GM20431 (cell line): ENCODE results near the gene PROSER1.
"Not testable (repeated sequence)": the region's sequence is repeated elsewhere in the genome, so short reads cannot be mapped to it uniquely, and the experiment has no call there.

ENCODE experiments used
- in situ Hi-C: fragments of 300-500 bp; cut with MseI, MboI; formaldehyde crosslinking; loops from one replicate; pipeline ENCODE4 v1.15.0; 2020; ENCODE audit warnings: low sequenced_read_pairs; ENCODE audit not compliant: unreplicated experiment

PROSER1 gene

DNA sequence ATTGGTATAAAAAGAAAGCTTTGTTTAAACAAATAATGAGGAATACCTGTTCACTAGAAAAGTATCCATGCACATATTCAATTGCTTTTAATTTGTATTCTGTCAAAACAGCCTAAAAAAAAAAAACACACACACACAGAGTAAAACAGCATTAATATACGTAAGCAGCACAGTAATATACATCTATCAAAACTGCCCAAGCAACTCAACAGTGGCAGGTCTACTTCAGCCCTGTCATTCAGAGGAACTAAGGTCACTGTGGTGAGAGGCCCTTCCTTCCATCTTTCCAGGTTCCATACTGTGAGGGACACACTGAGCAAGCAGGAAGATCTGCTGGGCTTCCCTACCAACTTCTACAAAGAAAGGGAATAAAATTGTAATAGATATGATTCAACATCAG is 3.8 kb downstream of the PROSER1 start:
- in situ Hi-C loops = no loop called here

DNA sequence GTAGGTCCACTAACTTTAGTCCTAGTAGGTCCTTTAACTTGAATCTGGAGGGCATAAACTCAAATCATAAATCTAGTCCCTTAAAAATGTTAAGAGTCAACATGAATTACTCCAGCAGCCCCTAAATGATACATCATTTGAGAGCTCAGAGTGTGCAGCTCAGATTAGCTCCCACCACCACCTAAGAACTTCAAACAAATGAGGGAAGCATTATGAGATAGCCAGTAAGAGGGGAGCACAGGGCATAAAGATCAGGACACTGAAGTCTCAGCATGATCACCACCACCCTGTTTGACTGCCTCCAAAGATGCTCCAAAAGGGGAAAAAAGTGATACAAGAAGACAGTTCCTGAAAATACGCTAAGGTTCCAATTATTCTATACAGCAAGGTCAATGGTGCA is 5.7 kb downstream of the PROSER1 start:
- in situ Hi-C loops = no loop called here

DNA sequence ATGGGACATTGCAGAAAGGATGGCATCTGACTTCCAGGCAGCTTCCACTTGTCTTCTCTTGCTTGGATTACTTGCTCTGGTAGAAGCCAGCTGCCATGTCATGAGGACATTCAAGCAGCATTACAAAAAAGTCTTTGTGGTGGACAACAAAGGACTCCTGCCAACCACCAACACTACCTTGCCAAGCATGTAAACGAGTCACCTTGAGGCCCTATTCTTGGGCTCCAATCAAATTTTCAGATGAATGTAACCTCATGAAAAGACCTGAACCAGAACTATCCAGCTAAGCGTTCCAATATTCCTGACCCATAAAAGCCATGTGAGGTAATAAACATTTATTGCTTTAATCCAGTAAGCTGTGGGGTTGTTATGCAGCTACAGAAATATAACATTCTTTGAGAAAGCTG is 12.5 kb downstream of the PROSER1 start:
- in situ Hi-C loops = no loop called here

GRCh38 chr13:39023761-39024160 is 14.1 kb downstream of the PROSER1 start:
- in situ Hi-C loops = no loop called here

- in situ Hi-C loops = no loop called here
These were observed 14.6 kb downstream of the PROSER1 start for GRCh38 chr13:39023316-39023715.

GRCh38 chr13:39020853-39021462 is 16.9 kb downstream of the PROSER1 start:
- in situ Hi-C loops = no loop called here

GRCh38 chr13:39016787-39017186 is 21.1 kb downstream of the PROSER1 start:
- in situ Hi-C loops = no loop called here

DNA sequence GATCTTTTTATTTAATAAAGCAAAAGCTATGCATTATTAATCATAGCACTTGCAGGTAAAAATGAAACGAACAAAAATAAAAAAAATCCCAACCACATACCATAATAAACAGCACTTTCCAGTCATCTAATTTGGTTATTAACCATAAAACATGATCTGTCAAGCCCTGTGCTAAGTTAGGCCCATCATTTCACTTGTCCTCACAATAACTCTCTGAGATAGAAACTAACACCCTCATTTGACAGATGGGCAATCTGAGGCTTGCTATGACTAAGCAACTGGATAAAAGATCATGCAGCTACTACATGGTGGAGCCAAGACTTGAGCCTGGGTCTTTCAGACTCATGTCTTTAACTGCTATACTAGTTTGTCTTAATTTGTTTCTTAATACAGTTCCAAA is 21.8 kb downstream of the PROSER1 start:
- in situ Hi-C loops = no loop called here

GRCh38 chr13:39013462-39013861 is 24.4 kb downstream of the PROSER1 start:
- in situ Hi-C loops = no loop called here

DNA sequence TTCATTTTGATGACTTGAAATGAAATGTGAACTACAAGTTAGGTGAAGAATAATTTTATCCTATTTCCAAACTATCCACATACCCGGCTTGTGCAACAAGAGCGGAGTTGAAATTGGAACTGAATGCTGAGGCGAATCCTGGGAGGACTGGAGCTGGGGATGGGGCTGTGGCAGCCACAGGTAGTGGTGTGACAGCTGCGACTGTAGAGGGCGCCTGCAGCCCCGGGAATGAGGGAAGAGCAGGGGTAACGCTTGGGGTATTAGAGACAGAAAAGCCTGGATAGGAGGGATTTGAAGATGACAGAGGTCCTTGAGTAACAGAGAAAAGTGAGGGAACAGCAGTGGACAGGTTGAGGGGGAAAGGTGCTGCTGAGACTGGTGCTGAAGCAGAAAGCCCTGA is 25.3 kb downstream of the PROSER1 start:
- in situ Hi-C loops = no loop called here

GRCh38 chr13:39006371-39007111 is 31.3 kb downstream of the PROSER1 start:
- in situ Hi-C loops = not testable (repeated sequence)

- in situ Hi-C loops = no loop called here
These were observed 39.1 kb downstream of the PROSER1 start for GRCh38 chr13:38998739-38999138.

DNA sequence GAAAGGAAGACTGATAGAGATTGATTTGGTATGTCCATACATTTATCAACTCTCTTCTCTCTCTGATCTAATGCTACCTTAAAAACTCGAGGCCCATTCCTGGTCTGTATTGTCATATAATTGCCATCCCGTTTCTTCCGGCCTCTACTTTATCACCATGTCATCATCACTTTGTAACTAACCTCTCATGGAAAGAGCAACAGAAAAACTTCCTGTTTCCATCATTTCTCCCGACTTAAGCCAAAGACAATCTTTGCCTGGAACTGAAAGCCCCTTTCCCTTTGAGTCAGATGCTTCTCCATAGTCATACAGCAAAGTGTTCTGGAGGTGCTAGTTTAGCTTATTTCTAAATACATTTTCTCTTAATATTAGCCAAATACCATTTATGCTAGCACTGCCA is 44.5 kb downstream of the PROSER1 start:
- in situ Hi-C loops = no loop called here

DNA sequence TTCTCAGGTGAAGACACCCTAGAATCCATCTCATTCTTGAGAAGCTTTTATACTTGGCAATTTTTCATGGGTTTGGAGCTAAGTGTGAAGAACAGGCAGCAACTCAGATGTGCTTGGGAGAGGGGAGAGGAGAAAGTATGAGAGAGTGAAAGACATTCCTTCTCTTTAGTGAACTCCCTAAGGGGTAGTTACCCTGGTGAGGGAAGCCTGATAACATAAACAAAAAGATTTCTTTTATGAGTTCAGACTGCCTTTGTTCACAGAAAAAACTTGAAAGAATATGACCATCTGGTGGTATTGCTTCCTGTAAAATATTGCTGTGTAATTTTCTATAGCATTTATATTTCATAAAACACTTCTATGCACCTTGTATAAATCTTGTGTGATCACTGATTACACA is 47.2 kb downstream of the PROSER1 start, which contains the start of gene STOML3:
STOML3 (minus strand) TSS at position 139 of the 400 bp plus-strand sequence; CDS start at position 29, 110 bp downstream.
- in situ Hi-C loops = no loop called here

DNA sequence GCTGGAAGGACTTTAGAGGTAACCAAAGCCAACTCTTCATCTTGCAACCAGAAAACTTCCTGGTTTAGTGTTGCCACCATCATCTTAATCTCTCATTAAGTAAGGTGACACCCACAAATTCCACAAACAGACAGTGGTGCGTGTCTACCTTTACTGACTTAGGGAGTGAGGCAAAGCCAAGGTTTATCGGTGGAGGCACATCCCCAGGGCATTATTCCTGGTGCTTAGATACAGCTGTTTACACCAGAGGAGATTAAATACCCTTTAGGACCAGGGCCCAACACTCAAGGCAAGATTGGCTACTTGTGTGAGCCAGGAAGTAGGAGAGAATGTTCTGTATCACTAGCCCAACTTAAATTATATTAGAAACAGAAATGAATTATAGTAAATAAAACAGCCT is 56.8 kb downstream of the PROSER1 start:
- in situ Hi-C loops = no loop called here

- in situ Hi-C loops = no loop called here
These were observed 57.2 kb downstream of the PROSER1 start for GRCh38 chr13:38980750-38981078.

- in situ Hi-C loops = no loop called here
These were observed 57.8 kb downstream of the PROSER1 start for GRCh38 chr13:38979891-38980749.

DNA sequence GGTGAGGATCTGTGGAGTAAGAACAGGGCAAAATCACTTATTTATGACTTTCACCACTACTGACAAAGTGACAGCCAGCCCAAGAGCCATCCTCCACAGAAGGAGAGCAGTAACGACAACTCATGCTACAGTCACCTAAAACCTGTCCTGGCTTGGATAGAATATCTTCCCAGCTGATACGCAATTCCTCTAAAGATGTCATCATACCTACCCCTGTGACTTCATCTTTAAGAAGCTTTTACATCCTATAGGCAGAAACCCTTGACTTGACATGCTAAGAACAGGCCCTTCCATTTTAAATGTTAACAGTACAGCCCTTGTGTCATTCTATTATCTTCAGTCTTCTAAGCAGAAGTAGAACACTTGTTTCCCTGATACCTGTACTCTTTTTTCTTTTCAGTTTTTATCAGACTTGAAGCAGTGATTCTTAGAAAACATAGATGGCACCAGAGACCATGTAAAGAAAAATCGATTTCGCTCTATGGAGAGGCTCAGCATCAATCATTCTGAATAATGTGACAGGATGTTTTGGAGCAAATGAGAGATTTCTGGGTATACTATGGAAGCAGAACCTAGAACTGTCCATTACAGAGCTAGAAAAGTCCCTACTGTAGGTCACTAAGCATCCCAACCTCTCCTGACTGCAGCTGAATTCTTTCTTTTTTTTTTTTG is 67.4 kb downstream of the PROSER1 start:
- in situ Hi-C loops = no loop called here

DNA sequence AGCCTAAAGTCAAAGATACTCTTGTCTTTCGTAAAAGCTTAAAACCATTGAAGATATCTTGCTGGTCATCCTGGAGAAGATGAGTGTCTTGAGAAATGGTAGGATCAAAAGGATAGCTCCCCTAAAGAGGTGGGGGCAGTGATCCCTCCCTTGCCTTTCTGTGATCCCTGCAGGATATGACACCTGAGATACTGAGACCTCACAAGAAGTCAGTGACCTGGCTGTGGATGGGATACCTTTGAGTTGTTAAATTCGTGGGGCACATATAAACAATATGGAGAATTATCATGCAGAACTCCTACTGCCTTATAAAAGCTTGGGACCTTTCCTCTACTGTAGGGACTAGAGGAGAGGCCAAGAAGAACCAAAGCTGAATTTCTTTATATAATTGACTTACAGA is 68.7 kb downstream of the PROSER1 start:
- in situ Hi-C loops = no loop called here

- in situ Hi-C loops = no loop called here
These were observed 70.4 kb downstream of the PROSER1 start for GRCh38 chr13:38967446-38967845.
